HG03097 (cell line): ENCODE measurements around the gene RIT2.

ENCODE experiments used
- ATAC-seq: cut with Tn5 transposase; IDR thresholded peaks from one replicate; pipeline ENCODE4 v1.9.1; 2021; ENCODE audit not compliant: unreplicated experiment, low FRiP score

RIT2 gene

GRCh38 chr18:43092539-43092938, 22.9 kb downstream of the RIT2 start:
- no peak for ATAC-seq

GRCh38 chr18:43081396-43081795, 34.1 kb downstream of the RIT2 start:
- ATAC-seq, result no peak

GRCh38 chr18:43080671-43081070, 34.8 kb downstream of the RIT2 start:
- no peak for ATAC-seq

GRCh38 chr18:43079422-43079821, 36.1 kb downstream of the RIT2 start:
- ATAC-seq, result no peak

- no peak for ATAC-seq
Measured at GRCh38 chr18:43078478-43079092, 36.9 kb downstream of the RIT2 start.

- ATAC-seq, result no peak
Measured at GRCh38 chr18:43077510-43078308, 37.8 kb downstream of the RIT2 start.

GRCh38 chr18:43073771-43074170, 41.7 kb downstream of the RIT2 start:
- no peak for ATAC-seq

- no peak for ATAC-seq
Measured at GRCh38 chr18:43068781-43069180, 46.7 kb downstream of the RIT2 start.

GRCh38 chr18:43067570-43067969, 47.9 kb downstream of the RIT2 start:
- no peak for ATAC-seq

GRCh38 chr18:43061816-43062215, 53.7 kb downstream of the RIT2 start:
- ATAC-seq, result no peak

GRCh38 chr18:43061318-43061717, 54.2 kb downstream of the RIT2 start:
- ATAC-seq, result no peak

- ATAC-seq, result no peak
Measured at GRCh38 chr18:43060020-43060419, 55.5 kb downstream of the RIT2 start.

- ATAC-seq, result no peak
Measured at GRCh38 chr18:43054815-43055519, 60.5 kb downstream of the RIT2 start.

- ATAC-seq, result no peak
Measured at GRCh38 chr18:43049021-43049420, 66.5 kb downstream of the RIT2 start.

- no peak for ATAC-seq
Measured at GRCh38 chr18:43046322-43046721, 69.2 kb downstream of the RIT2 start.

- ATAC-seq, result no peak
Measured at GRCh38 chr18:43043626-43044025, 71.9 kb downstream of the RIT2 start.

- ATAC-seq, result no peak
Measured at GRCh38 chr18:43040281-43040680, 75.2 kb downstream of the RIT2 start.

GRCh38 chr18:43034683-43035500, 80.6 kb downstream of the RIT2 start:
- no peak for ATAC-seq

GRCh38 chr18:43031169-43031568, 84.3 kb downstream of the RIT2 start:
- ATAC-seq, result no peak

- ATAC-seq, result no peak
Measured at GRCh38 chr18:43029414-43029813, 86.1 kb downstream of the RIT2 start.

GRCh38 chr18:43022874-43023273, 92.6 kb downstream of the RIT2 start:
- no peak for ATAC-seq
